GM21360 (cell line): ENCODE results near the gene LCP1.

Experiments used
- ATAC-seq: cut with Tn5 transposase; IDR thresholded peaks from one replicate; pipeline ENCODE4 v1.9.1; 2021; ENCODE audit warnings: mild to moderate bottlenecking, moderate library complexity; ENCODE audit not compliant: unreplicated experiment

LCP1 gene

DNA sequence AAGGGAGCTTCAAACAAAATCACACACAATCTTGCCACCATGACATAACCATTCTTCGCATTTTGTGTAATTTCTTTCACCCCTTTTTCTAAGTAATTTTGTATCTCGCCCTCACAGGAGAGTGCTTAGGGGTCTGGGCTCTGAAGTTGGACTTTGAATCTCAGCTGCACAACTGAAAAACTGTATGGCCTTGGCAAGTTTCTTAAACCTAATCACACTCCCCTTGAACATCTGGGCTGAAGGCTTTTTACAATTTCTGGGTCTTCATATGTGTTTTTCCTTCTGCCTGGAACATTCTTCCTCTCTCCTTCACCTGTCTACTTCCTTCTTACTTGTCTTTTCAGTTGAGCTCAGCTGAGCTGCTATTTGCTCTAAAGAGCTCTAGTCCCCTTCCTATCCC lies 52.9 kb downstream of the LCP1 start:
- ATAC-seq: no peak

DNA sequence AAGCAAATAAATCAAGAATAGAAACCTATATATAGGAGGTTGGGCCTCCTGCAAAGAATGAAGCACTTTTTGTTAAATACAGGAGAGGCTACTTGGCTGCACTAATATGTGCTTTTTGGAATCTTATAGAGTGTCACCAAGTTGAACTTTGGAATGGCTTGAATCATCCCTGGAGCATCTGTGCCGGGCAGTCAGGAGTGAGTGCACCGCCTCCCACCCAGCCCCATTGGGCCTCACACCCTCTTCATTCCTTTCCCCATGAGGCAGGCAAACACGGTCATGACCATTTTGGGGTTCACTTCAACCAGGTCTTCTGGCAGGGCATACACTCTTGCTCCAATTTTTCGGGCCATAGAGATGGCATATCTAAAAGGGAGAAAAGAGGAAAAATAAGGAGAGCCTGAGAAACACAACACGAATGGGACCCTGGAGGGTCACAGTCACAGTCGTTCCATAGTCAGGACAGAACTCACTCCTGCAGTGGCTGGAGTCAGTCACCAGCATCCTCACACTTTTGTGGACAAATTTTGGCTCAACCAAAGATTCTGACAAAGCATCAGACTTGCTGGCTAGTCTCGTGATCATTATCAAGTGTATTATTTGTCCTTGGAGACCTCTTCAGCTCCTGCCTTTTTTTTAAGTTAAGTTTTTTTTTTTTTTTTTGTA lies 54.5 kb downstream of the LCP1 start:
- ATAC-seq: no peak

DNA sequence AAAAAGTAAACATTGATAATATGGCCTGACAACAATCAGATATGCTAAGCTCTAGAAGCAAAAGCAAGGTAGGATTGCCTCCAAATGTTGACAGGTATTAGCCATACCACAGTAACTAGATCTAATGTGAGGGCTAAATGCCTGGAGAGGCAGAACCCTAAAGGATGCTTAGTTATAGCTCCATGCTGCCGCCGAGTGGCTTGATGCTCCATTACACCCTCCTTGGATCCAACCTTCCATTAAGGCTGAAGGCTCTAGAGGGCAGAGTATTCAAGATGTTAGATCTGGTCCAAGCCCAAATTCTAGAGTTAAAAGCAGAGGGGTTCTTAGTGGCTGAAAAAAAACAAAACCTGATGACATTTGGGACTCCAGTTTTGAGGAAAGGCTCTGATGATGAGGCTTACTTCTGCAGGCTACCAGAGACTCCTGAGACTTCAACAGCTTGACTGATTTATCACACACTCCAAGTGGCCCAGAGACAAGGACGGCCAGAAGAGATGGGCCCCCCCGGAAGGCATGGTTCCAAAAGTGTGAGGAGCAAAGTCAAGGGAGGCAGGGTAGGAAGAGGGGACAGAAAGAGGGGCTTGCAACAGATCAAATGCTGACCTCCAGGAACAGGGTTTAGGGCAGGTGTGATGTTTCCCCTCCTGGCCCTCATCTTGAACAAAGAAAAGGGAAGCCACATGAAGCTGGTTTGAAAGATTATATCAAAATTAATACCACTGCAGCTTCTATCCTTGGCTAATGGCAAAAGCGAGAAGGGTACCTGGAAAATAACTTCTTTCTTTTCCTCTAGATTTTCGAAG lies 55.2 kb downstream of the LCP1 start:
- peak; percentile 75 for ATAC-seq

DNA sequence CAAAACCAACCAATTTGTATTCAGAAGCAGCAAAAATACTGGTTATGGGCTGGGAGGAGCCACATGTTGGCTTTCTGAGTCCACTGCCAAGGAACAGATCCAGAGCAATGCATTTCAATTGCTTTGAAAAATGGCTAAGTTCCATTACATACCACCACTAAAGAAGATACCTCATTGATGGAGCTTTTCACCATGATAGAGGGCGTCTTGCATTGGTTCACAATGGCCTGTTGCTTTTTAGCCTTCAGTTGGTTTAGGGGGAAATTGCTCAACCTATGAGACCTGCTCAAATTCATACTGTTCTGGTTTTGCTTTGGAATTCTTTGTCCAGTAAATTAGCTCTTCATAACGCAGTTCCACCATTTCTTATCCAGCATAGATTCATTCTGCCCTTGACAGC lies 55.9 kb downstream of the LCP1 start:
- no peak for ATAC-seq

DNA sequence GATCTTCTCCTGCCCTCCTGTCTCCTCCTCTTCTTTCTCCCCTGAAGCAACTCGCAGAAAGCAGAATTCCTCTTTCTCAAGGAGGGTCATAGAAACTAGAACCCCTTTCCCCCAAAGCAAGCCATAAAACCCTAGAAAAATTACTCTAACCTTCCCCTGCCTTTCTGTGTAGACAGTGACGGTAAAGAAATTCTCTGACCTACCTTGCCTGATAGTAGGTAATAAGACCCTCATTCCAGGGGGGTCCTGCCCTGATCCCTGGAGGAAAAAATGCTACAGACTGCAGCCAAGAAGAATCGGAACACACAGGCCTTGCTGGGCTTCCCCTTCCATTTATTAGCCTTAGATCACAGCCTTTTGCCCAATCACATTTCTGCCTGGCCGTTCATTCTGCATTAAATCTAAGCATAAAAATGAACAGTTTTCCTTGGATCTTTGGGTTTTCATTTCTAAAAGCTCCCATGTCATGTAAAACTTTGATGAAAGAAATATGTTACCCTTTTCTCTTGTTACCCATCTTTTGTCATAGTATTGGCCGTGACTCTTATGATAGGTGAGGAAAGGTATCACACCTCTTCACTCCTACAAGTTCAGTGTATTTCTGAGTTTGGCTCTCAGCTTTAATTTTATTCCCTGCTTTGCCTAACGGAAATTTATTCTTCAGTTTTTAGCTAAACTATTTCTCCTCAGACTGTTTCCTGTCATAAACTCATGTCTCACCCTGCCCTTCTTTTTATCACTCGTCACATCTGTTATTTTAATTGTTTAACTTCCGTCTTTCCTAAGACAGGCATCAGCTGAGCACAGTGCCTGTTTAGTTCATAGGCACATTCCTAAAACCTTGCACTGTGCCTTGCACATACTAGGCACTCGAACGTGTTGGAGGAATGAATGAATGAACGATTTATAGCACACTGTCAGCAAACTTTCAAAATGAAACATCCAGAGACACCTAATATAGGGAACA lies 56.7 kb downstream of the LCP1 start:
- no peak for ATAC-seq

DNA sequence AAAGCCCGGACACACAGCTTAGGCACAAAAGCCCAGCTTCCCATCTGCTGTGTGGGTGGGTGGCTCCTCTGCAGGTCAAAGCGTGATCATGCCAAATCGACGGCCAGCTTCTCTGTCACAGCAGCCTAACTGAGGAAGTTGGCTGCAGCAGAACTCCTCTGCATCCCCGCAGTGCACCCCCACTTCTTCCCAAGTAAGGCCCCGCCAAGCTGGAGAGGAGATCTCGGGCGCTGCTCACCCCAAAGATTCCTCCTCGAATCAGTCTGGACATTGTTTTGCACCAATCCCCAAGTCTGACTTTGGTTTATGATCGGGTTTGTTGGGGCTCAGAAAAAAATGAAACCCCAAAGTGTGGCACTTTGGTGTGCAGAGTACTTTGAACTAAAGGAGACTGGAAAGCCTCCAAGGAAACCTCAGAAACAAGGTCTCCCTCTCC lies 57.4 kb downstream of the LCP1 start:
- no peak for ATAC-seq

DNA sequence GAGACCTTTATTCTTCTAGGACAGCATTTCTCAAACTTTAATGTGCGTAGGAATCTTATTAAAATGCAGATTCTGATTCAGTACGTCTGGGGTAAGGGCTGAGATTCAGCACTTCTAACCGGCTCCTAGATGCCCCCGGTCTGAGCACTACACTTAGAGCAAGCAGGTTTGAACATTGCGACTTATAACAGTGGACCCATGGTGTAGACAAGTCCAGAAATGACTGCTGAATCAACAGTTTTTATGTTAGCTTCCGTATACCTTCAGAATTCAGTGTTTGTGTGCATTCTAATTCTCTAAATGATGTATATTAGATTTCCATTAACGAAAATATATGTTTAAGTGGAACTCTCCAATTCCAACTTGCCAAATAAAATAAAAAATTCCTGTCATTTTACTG lies 59.7 kb downstream of the LCP1 start:
- ATAC-seq: no peak

DNA sequence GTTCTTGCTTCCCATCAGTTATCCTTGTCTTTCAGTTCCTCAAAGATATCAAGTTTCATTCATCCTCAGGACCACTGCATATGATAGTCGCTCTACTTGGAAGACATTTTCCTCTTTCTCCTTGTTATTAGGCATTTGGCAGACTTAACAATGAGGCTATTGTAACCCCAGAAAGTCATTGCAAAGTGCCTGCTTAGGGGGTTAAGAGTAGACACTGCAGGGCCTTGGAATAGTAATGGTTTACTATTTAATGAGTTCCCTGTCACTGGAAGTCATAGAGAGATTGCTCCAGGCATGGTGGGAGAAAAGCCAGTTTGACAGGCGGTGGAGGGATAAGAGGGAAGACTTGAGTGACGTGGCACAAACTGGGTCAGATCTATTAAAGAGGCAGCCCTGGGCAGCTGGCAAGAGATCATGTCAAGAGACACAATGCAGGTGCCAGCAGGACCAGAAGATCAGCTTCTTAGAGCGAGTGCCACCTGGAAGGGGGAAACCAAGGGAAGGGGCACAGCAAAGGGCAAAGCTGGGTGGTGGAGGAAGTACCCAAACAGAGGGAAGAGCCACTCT lies 60.3 kb downstream of the LCP1 start:
- ATAC-seq: no peak

DNA sequence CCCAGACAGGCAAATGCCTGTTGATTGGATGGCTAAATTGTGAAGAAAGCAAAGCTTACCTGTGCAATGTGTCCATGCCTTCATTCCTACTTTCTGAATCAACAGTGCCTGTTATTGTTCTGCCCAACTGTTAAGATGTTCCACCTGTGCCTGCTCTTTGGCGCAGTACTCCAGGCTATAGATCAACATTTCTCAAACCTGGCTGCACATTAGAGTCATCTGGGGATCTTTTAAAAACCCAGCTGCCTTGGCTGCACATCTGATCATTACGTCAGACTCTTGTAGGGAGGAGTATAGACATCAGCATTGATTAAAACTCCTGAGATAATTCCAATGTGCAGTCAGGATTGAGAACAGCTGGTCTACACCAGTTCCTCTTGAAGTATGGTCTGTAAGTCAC lies 60.9 kb downstream of the LCP1 start:
- no peak for ATAC-seq

DNA sequence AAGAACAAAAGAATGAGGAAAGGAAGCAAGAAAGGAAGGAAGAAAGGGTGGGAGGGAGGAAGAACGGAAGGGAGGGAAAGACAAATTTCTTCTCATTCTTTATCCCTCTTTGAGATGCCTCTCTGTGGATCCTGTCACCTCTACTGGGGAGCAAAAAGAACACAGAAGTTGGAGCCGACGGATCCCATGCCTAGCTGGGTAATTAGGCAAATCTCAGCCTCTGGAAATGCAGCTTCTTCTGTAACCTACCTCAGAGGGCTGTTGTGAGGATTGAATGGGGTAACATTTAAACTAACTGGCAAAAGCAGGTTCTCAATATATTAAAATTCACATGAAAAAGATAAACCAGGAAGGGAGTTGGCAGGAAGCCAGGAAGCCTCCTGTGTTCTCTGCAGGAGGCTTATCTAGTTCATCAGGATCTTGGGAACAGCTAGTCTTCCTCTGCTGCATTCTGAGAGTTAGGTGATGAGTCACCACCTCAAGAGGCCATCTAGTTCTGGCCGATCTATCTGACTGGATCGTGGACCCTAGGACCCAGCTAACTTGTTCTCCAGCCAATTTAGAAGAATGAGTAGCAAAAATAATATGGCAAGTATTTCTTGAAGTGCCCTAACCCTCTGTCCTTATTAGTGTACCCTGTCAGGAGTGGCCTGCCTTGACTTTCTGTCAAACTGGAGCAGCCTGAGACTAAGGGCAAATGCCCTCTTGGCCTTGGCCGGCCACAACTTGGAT lies 61.9 kb downstream of the LCP1 start:
- no peak for ATAC-seq

DNA sequence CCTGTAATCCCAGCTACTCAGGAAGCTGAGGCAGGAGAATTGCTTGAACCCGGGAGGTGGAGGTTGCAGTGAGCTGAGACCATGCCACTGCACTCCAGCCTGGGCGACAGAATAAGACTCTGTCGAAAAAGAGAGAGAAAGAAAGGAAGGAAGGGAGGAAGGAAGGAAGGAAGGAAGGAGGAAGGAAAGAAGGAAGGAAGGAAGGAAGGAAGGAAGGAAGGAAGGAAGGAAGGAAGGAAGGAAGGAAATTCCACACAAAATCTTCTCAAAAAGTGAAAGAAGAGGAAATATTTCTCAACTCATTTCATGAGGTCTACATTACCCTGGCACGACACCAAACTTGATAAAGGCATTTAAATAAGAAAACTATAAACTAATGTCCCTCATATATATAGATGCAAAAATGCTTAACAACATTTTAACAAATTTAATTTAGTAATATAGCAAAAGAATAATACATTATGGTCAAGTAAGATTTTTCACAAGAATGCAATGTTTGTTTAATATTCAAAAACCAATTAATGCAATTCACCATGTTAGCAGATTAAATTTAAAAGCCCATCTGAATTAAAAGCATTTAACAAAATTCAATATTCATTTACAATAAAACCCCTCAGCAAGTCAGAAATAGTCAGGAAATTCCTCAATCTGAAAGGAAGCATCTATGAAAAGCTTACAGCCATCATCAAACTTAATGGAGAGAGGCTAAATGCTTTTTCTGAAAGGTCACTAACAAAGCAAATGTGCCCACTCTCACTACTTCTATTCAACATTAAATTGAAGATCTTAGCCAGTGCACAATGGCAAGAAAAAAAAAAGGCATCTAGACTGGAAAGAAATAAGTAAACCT lies 65.1 kb downstream of the LCP1 start:
- ATAC-seq: no peak

DNA sequence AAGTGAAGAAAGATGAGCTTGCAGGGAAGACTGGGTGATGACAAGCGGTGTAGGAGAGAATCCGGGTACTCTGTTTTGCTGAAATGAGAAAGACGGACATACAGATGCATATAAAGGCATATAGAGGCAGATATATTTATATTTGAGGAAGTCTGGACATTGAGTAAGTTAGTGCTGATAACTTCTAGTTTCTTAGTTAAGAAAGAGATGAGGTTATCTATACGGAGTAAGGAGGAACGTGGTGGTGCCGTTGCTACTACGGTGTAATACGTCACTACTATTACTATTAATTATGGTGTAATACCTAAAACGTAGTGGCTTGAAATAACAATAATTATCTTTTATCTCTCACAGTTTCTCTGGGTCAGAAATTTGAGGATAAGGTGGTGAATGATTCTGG lies 67.4 kb downstream of the LCP1 start:
- no peak for ATAC-seq

DNA sequence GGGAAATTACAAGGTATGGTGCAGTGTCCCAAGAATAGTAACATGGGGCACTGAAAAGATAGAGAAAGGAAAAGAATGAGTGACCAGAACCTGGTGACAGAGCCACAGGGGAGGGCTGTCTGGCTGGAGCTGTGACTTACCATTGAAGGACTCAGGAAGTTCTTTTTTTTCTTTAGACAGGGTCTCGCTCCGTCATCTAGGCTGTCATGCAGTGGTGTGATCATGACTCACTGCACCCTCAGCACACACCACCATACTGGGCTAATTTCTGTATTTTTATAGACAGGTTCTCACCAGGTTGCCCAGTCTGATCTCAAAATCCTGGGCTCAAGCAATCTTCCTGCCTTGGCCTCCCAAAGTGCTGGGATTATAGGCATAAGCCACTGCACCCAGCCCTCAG lies 68.4 kb downstream of the LCP1 start:
- no peak for ATAC-seq

DNA sequence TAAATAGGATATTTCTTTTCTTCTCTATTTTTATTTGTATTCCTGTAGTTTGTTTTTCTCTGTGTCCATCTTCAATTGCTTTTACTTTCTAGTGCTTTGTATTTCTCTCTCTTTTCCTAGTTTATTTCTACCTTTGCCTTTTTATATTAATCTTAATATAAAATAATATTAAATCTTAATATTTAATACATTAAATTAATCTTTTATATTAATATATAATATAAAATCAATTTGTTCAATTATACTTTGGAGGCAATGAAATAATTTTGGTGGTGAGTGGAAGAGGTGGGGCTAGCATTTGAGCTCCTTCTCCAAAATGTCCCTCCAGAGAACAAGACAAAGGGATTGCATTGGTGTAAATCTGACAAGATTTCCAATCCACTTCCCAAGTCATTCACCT lies 70.8 kb downstream of the LCP1 start:
- ATAC-seq: no peak

DNA sequence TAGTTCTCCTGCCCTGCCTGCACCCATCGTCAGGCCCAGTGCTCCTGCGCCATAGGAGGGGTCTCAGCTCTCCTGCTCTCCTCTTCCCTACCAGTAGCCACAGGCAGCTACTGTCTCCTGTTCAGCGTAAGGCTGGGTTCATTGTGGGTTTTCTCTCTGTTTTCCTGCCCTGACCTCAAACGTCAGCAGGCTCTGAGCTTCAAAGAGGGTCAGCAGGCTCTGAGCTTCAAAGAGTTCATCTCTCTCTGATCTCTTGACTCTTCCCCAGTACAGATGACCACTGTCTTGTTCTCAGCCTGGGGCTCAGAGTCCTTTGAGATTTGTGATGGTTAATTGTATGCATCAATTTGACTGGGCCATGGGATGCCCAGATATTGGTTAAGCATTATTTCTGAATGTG lies 72.5 kb downstream of the LCP1 start:
- ATAC-seq: no peak

DNA sequence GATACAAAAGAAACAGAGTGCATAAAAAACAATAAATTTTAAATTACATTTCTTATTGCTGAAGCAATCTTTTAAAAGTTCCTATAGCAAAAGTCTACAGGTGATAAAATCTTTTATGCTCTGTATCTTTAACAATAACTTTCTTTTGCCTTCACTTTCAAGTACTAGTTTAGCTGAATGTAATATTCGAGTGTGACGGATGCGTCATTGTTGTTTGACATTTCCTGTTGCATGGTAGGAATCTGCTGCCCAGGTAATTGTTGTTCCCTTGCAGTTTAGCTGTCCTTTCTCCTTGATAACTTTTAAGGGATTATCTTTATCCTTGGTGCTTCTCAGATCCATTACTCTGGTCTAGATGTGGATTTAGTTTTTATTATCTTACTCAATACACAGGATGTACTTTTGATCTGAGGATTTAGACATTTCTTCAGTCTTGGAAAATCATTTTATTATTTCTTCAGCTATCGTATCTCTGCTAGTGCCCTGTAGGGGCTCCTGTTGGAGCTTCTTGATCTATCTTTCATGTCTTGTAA lies 75.1 kb downstream of the LCP1 start:
- no peak for ATAC-seq

DNA sequence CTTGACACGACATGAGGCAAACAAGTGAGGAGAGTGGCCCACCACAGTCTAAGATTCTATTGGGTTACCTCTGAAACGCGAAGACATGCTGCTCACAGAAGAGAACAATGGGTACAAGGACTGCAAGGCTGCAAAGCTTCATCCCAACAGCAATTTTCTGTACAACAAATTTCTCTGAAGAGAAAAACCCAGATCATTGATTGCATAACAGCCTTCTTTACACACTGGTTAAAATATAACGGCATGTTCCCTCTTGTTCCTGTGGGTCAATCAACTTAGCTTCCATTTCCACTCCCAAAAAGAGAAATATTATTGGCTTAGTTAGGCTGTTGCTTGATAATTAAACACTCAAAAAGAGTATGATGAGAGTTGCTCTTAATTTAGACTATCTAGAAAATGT lies 77.1 kb downstream of the LCP1 start, which contains the start of gene CPB2:
TSS of gene CPB2 (minus strand) at position 166 of the 400 bp plus-strand sequence. CDS start at position 142, 24 bp downstream.
- ATAC-seq: no peak

DNA sequence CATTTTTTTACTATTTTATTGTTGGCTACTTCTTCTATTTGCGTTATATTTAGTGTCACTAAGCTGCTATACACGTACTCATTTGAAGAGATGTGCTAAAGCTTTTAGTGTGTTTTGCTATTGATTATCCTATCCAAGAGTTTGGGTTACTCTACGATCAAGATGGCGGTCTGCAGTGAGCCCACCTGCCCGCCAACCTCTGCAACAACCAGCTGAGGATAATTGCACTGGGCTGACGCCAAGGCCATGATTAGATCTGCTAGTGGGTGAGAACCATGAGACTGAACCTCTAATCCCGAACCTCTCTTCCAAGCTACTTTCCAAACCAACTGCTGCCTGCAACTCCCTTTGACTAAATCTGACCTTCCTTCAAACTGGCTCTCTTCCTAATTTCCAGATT lies 78.9 kb downstream of the LCP1 start:
- ATAC-seq: no peak

DNA sequence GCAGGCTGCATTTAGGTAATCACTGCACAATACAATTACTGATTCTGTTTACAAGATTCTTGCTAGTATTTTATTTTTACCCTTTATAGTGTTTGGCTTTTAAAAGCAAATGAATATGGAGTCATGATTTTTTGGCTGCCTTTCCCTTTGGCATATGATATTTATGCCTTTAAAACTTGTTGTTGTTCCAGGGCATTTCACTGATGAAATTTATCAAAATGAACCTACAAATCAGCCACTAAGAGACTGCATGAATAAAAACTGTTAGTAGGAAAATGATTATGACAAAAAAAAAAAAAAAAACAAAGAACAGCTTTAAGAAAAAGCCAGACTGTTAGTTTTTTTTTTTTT lies 79.7 kb downstream of the LCP1 start:
- ATAC-seq: no peak
